GM23338 (cell line): Measurements from ENCODE around the gene PHACTR1.

Experiments used
- CREB1 ChIP-seq: fragments of 250-450 bp; sonication (Bioruptor Pico); IDR thresholded peaks from 2 replicates; pipeline ENCODE4 v1.5.0; 2020; ENCODE audit warnings: low read depth, mild to moderate bottlenecking, moderate library complexity
- CTCF ChIP-seq, 2 experiments: fragments of 200-600 bp in 1 of 2; sonication (generic) in 1 of 2; conservative IDR thresholded peaks; 2 replicates each; pipeline versions ENCODE4 v1.5.1 to v1.6.1; 2016 to 2017; ENCODE audit warnings: antibody characterized with exemption in 2 of 2, low read depth in 2 of 2, mild to moderate bottlenecking in 2 of 2, moderate library complexity in 1 of 2
- EZH2 ChIP-seq: fragments of 200-600 bp; sonication (generic); IDR thresholded peaks from one replicate; pipeline ENCODE4 v1.8.0; 2017; ENCODE audit warnings: antibody characterized with exemption, mild to moderate bottlenecking, low read depth; ENCODE audit not compliant: unreplicated experiment
- EZH2phosphoT487 ChIP-seq: fragments of 200-600 bp; sonication (generic); IDR thresholded peaks from one replicate; pipeline ENCODE4 v1.8.1; 2018; ENCODE audit warnings: antibody characterized with exemption; ENCODE audit not compliant: unreplicated experiment
- JUNB ChIP-seq: IDR thresholded peaks from one replicate; pipeline ENCODE4 v1.6.1; 2016; ENCODE audit warnings: antibody characterized with exemption; ENCODE audit not compliant: unreplicated experiment
- POLR2AphosphoS5 ChIP-seq: IDR thresholded peaks from 2 replicates; pipeline ENCODE4 v1.6.1; 2016; ENCODE audit warnings: antibody characterized with exemption, low read depth
- REST ChIP-seq: IDR thresholded peaks from one replicate; pipeline ENCODE4 v1.6.1; 2018; ENCODE audit warnings: antibody characterized with exemption; ENCODE audit not compliant: unreplicated experiment
- ZNF114 ChIP-seq: fragments of 250-450 bp; sonication (Bioruptor Pico); IDR thresholded peaks from 2 replicates; pipeline ENCODE4 v1.5.0; 2020; ENCODE audit warnings: mild to moderate bottlenecking, moderate library complexity

GRCh38 chr6:13235339-13235738, 518.8 kb downstream of the PHACTR1 start:
- TF ChIP-seq CTCF (conservative IDR thresholded peaks at IDR 0.05; ENCODE audit: low read depth in 2 of 2): no peak
- no peak for TF ChIP-seq EZH2
- no peak for TF ChIP-seq EZH2phosphoT487
- TF ChIP-seq POLR2AphosphoS5: no peak
- no peak for TF ChIP-seq JUNB
- no peak for TF ChIP-seq REST
- TF ChIP-seq ZNF114: no peak
- TF ChIP-seq CREB1: no peak
